ENCODE measurements around the gene NUP43. TPM values are rescaled to one million over a fixed set of nuclear protein-coding genes. Genes with fewer than 3 reads are reported as not detected.
"Not testable (repeated sequence)": the region's sequence is repeated elsewhere in the genome, so short reads cannot be mapped to it uniquely, and the experiment has no call there.

The NUP43 gene
- total RNA-seq, 1 donor from 2014 or later, result 17.2 TPM

- no peaks in the 10 kb centered on the region for H3K27me3 ChIP-seq (ENCODE audit: control insufficient read depth in 3 of 3, insufficient read depth in 3 of 3, low read length in 3 of 3)
- no peak overlapping the region for H3K4me3 ChIP-seq (ENCODE audit: low read length in 3 of 3)
- H3K9me3 ChIP-seq (ENCODE audit: control insufficient read depth in 3 of 3, low read length in 3 of 3), result peaks cover 0 to 5% (median 3%) of the 10 kb centered on the region in 3 donors
- H3K27ac ChIP-seq (ENCODE audit: low read depth, low read length), result no peak overlapping the region
- no peak overlapping the region for H3K9ac ChIP-seq (ENCODE audit: low read depth in 1 of 3, low read length in 3 of 3)
- H3K4me1 ChIP-seq (ENCODE audit: control insufficient read depth in 3 of 3, insufficient read depth in 3 of 3, low read length in 3 of 3), result no peaks in the 10 kb centered on the region
- peaks cover 7 to 16% (median 16%) of the 10 kb centered on the region in 3 donors for H3K36me3 ChIP-seq (ENCODE audit: control insufficient read depth in 3 of 3, insufficient read depth in 3 of 3, low read length in 3 of 3)
Observed at GRCh38 chr6:149763866-149764265, 17.5 kb upstream of the NUP43 start.

- Histone ChIP-seq H3K27ac (ENCODE audit: low read depth, low read length) (no peak overlapping the region), H3K36me3 (ENCODE audit: control insufficient read depth in 3 of 3, insufficient read depth in 3 of 3, low read length in 3 of 3) (peaks cover 3 to 10% (median 10%) of the 10 kb centered on the region in 3 donors), H3K4me3 (ENCODE audit: low read length in 3 of 3) (no peak overlapping the region), H3K27me3 (ENCODE audit: control insufficient read depth in 3 of 3, insufficient read depth in 3 of 3, low read length in 3 of 3) (no peaks in the 10 kb centered on the region), H3K4me1 (ENCODE audit: control insufficient read depth in 3 of 3, insufficient read depth in 3 of 3, low read length in 3 of 3) (no peaks in the 10 kb centered on the region), H3K9ac (ENCODE audit: low read depth in 1 of 3, low read length in 3 of 3) (no peak overlapping the region), H3K9me3 (ENCODE audit: control insufficient read depth in 3 of 3, low read length in 3 of 3) (peaks cover 0 to 3% (median 3%) of the 10 kb centered on the region in 3 donors)
Observed at GRCh38 chr6:149761438-149761837, 15.1 kb upstream of the NUP43 start.

- H3K4me1 ChIP-seq (ENCODE audit: control insufficient read depth in 3 of 3, insufficient read depth in 3 of 3, low read length in 3 of 3), result peaks cover 4 to 14% (median 4%) of the 10 kb centered on the region in 3 donors
- H3K27ac ChIP-seq (ENCODE audit: low read depth, low read length), result peak overlapping the region; percentile 55
- H3K36me3 ChIP-seq (ENCODE audit: control insufficient read depth in 3 of 3, insufficient read depth in 3 of 3, low read length in 3 of 3), result peaks cover 3 to 7% (median 5%) of the 10 kb centered on the region in 3 donors
- peak overlapping the region in 2 of 3 donors; percentile 1 to 10 for H3K9ac ChIP-seq (ENCODE audit: low read depth in 1 of 3, low read length in 3 of 3)
- H3K4me3 ChIP-seq (ENCODE audit: low read length in 3 of 3), result no peak overlapping the region
- no peaks in the 10 kb centered on the region for H3K27me3 ChIP-seq (ENCODE audit: control insufficient read depth in 3 of 3, insufficient read depth in 3 of 3, low read length in 3 of 3)
- no peaks in the 10 kb centered on the region for H3K9me3 ChIP-seq (ENCODE audit: control insufficient read depth in 3 of 3, low read length in 3 of 3)
Observed at GRCh38 chr6:149756261-149756636, 9.9 kb upstream of the NUP43 start.

GRCh38 chr6:149755300-149756260 is 9.3 kb upstream of the NUP43 start:
- H3K27me3 ChIP-seq (ENCODE audit: control insufficient read depth in 3 of 3, insufficient read depth in 3 of 3, low read length in 3 of 3), result no peaks in the 10 kb centered on the region
- H3K36me3 ChIP-seq (ENCODE audit: control insufficient read depth in 3 of 3, insufficient read depth in 3 of 3, low read length in 3 of 3), result peaks cover 3 to 7% (median 5%) of the 10 kb centered on the region in 3 donors
- no peak overlapping the region for H3K4me3 ChIP-seq (ENCODE audit: low read length in 3 of 3)
- H3K9me3 ChIP-seq (ENCODE audit: control insufficient read depth in 3 of 3, low read length in 3 of 3), result no peaks in the 10 kb centered on the region
- H3K4me1 ChIP-seq (ENCODE audit: control insufficient read depth in 3 of 3, insufficient read depth in 3 of 3, low read length in 3 of 3), result peaks cover 8 to 14% (median 9%) of the 10 kb centered on the region in 3 donors
- peak overlapping the region in 2 of 3 donors; percentile 1 to 10 for H3K9ac ChIP-seq (ENCODE audit: low read depth in 1 of 3, low read length in 3 of 3)
- H3K27ac ChIP-seq (ENCODE audit: low read depth, low read length), result peak overlapping the region; percentile 55

- Histone ChIP-seq H3K4me1 (ENCODE audit: control insufficient read depth in 3 of 3, insufficient read depth in 3 of 3, low read length in 3 of 3) (peaks cover 11 to 21% (median 14%) of the 10 kb centered on the region in 3 donors), H3K9me3 (ENCODE audit: control insufficient read depth in 3 of 3, low read length in 3 of 3) (no peaks in the 10 kb centered on the region), H3K27me3 (ENCODE audit: control insufficient read depth in 3 of 3, insufficient read depth in 3 of 3, low read length in 3 of 3) (no peaks in the 10 kb centered on the region), H3K36me3 (ENCODE audit: control insufficient read depth in 3 of 3, insufficient read depth in 3 of 3, low read length in 3 of 3) (peaks cover 0 to 3% (median 2%) of the 10 kb centered on the region in 3 donors), H3K4me3 (ENCODE audit: low read length in 3 of 3) (no peak overlapping the region), H3K9ac (ENCODE audit: low read depth in 1 of 3, low read length in 3 of 3) (no peak overlapping the region), H3K27ac (ENCODE audit: low read depth, low read length) (no peak overlapping the region)
Observed at GRCh38 chr6:149754548-149754947, 8.2 kb upstream of the NUP43 start.

- not testable (repeated sequence) for H3K36me3 ChIP-seq (ENCODE audit: control insufficient read depth in 3 of 3, insufficient read depth in 3 of 3, low read length in 3 of 3); H3K27me3 ChIP-seq (ENCODE audit: control insufficient read depth in 3 of 3, insufficient read depth in 3 of 3, low read length in 3 of 3); H3K9ac ChIP-seq (ENCODE audit: low read depth in 1 of 3, low read length in 3 of 3); H3K27ac ChIP-seq (ENCODE audit: low read depth, low read length); H3K9me3 ChIP-seq (ENCODE audit: control insufficient read depth in 3 of 3, low read length in 3 of 3); H3K4me3 ChIP-seq (ENCODE audit: low read length in 3 of 3)
- H3K4me1 ChIP-seq (ENCODE audit: control insufficient read depth in 3 of 3, insufficient read depth in 3 of 3, low read length in 3 of 3), result peaks cover 11 to 21% (median 14%) of the 10 kb centered on the region in 3 donors
Observed at GRCh38 chr6:149753374-149753637, 7.0 kb upstream of the NUP43 start.

GRCh38 chr6:149752600-149753373 is 6.5 kb upstream of the NUP43 start:
- Histone ChIP-seq H3K27me3 (ENCODE audit: control insufficient read depth in 3 of 3, insufficient read depth in 3 of 3, low read length in 3 of 3) (no peaks in the 10 kb centered on the region), H3K9ac (ENCODE audit: low read depth in 1 of 3, low read length in 3 of 3) (no peak overlapping the region), H3K4me1 (ENCODE audit: control insufficient read depth in 3 of 3, insufficient read depth in 3 of 3, low read length in 3 of 3) (peaks cover 11 to 21% (median 14%) of the 10 kb centered on the region in 3 donors), H3K27ac (ENCODE audit: low read depth, low read length) (no peak overlapping the region), H3K9me3 (ENCODE audit: control insufficient read depth in 3 of 3, low read length in 3 of 3) (no peaks in the 10 kb centered on the region), H3K4me3 (ENCODE audit: low read length in 3 of 3) (no peak overlapping the region), H3K36me3 (ENCODE audit: control insufficient read depth in 3 of 3, insufficient read depth in 3 of 3, low read length in 3 of 3) (peaks cover 0 to 3% (median 2%) of the 10 kb centered on the region in 3 donors)

- not testable (repeated sequence) for H3K27me3 ChIP-seq (ENCODE audit: control insufficient read depth in 3 of 3, insufficient read depth in 3 of 3, low read length in 3 of 3); H3K4me3 ChIP-seq (ENCODE audit: low read length in 3 of 3); H3K27ac ChIP-seq (ENCODE audit: low read depth, low read length); H3K9ac ChIP-seq (ENCODE audit: low read depth in 1 of 3, low read length in 3 of 3); H3K9me3 ChIP-seq (ENCODE audit: control insufficient read depth in 3 of 3, low read length in 3 of 3); H3K36me3 ChIP-seq (ENCODE audit: control insufficient read depth in 3 of 3, insufficient read depth in 3 of 3, low read length in 3 of 3)
- H3K4me1 ChIP-seq (ENCODE audit: control insufficient read depth in 3 of 3, insufficient read depth in 3 of 3, low read length in 3 of 3), result peaks cover 11 to 21% (median 14%) of the 10 kb centered on the region in 3 donors
Observed at GRCh38 chr6:149751920-149752319, 5.6 kb upstream of the NUP43 start.

GRCh38 chr6:149751239-149751638 is 4.9 kb upstream of the NUP43 start:
- Histone ChIP-seq H3K9me3 (ENCODE audit: control insufficient read depth in 3 of 3, low read length in 3 of 3) (no peaks in the 10 kb centered on the region), H3K9ac (ENCODE audit: low read depth in 1 of 3, low read length in 3 of 3) (peak overlapping the region in 2 of 3 donors; percentile 99), H3K27ac (ENCODE audit: low read depth, low read length) (peak overlapping the region; percentile 93), H3K36me3 (ENCODE audit: control insufficient read depth in 3 of 3, insufficient read depth in 3 of 3, low read length in 3 of 3) (peaks cover 0 to 3% (median 2%) of the 10 kb centered on the region in 3 donors), H3K4me3 (ENCODE audit: low read length in 3 of 3) (peak overlapping the region in 1 of 3 donors; percentile 99), H3K4me1 (ENCODE audit: control insufficient read depth in 3 of 3, insufficient read depth in 3 of 3, low read length in 3 of 3) (peaks cover 14 to 28% (median 17%) of the 10 kb centered on the region in 3 donors), H3K27me3 (ENCODE audit: control insufficient read depth in 3 of 3, insufficient read depth in 3 of 3, low read length in 3 of 3) (no peaks in the 10 kb centered on the region)
